Astrocyte of the cerebellum (primary cell): ENCODE data around the gene SH3D21.

Source experiments
- DNase-seq: peaks from one replicate; pipeline ENCODE4 v3.0.0-alpha.2; 2011; ENCODE audit warnings: low read depth
- H3K4me3 ChIP-seq: 2 replicates; pipeline ENCODE4 v1.5.1; 2011; ENCODE audit warnings: mild to moderate bottlenecking, low read depth, low read length, moderate library complexity
- in situ Hi-C: cut with HindIII; loops from 2 replicates; pipeline ENCODE4 v1.10.0; 2017; ENCODE audit warnings: low sequenced_read_pairs
- TF ChIP-seq, protein P1 (sequence below): IDR thresholded peaks from 2 replicates; pipeline ENCODE4 v1.5.1; 2012; ENCODE audit warnings: low read length, low read depth, moderate library complexity, mild to moderate bottlenecking; ENCODE audit errors: missing control alignments

SH3D21 gene

DNA sequence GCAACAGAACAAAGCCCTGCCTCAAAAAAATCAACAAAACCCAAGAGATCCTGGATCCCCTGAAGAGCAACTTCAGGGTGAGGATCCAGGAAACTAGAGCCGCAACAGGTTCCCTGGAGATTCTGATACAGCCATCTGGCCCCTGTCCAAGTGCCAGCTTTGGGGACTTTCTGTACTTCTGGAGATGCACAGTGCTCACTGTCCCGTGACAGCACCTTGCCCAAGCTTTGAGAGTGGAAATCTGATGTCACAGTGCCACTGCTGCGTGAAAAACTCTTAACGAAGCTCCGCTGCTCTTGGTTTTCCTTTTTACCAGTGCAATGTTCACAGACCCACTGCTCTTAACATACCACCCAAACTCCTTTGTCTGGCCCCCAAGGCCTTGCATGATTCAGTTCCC is 53.2 kb downstream of the SH3D21 start:
- TF ChIP-seq, protein P1, sequence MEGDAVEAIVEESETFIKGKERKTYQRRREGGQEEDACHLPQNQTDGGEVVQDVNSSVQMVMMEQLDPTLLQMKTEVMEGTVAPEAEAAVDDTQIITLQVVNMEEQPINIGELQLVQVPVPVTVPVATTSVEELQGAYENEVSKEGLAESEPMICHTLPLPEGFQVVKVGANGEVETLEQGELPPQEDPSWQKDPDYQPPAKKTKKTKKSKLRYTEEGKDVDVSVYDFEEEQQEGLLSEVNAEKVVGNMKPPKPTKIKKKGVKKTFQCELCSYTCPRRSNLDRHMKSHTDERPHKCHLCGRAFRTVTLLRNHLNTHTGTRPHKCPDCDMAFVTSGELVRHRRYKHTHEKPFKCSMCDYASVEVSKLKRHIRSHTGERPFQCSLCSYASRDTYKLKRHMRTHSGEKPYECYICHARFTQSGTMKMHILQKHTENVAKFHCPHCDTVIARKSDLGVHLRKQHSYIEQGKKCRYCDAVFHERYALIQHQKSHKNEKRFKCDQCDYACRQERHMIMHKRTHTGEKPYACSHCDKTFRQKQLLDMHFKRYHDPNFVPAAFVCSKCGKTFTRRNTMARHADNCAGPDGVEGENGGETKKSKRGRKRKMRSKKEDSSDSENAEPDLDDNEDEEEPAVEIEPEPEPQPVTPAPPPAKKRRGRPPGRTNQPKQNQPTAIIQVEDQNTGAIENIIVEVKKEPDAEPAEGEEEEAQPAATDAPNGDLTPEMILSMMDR, result no peak
- no peak for DNase-seq
- in situ Hi-C loops, result no loop called here
- H3K4me3 ChIP-seq, result no peak overlapping the region

DNA sequence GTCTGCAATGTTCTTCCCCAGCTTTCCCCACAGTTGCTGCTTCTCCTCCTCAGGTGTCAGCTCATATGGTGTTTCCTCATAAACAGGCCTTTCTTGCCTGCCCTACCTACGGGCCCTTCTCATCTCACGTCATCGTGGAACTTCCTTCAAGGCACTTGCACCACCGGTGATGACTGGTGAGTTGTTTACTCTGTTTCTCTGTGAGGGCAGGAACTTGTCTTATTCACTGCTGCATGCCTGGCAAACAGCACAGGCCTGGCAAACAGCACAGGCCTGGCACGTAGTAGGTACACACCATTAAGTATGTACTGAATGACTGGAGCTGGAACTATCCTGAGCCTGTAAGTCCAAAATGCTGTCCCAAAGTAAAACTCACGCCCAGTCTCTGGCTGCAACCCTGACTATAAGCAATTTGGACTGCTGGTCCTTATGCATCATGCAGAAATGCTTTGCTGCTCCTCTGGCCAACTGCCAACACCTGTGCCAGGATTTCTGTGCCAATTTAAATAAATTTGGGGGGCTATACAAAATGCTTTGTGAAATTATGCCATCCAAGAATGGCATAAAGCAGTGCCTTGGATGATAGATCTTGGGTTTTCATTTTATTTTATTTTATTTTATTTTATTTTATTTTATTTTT is 53.9 kb downstream of the SH3D21 start:
- no peak for DNase-seq
- no peak overlapping the region for H3K4me3 ChIP-seq
- in situ Hi-C loops, result no loop called here
- TF ChIP-seq, protein P1, result no peak

DNA sequence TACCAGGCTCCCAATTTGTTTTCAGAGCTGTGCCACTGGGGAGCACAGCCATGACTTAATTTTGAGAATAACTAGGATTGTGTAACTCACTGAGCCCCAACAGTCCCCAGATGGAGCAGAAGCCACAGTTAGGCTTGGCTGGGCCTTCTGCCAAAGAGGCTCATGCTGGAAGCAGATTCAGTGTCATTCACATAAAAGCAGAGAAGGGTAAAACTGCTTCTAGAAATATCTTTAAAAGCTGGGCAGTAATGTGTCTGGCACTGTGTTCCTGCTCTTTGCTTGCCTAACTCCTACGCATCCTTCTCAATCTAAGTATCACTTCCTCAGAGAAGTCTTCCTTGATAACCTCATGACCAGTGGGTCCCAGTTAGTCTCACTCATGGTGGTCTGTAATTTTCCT is 59.2 kb downstream of the SH3D21 start:
- TF ChIP-seq, protein P1, result no peak
- no peak for DNase-seq
- in situ Hi-C loops, result no loop called here
- H3K4me3 ChIP-seq, result no peak overlapping the region

DNA sequence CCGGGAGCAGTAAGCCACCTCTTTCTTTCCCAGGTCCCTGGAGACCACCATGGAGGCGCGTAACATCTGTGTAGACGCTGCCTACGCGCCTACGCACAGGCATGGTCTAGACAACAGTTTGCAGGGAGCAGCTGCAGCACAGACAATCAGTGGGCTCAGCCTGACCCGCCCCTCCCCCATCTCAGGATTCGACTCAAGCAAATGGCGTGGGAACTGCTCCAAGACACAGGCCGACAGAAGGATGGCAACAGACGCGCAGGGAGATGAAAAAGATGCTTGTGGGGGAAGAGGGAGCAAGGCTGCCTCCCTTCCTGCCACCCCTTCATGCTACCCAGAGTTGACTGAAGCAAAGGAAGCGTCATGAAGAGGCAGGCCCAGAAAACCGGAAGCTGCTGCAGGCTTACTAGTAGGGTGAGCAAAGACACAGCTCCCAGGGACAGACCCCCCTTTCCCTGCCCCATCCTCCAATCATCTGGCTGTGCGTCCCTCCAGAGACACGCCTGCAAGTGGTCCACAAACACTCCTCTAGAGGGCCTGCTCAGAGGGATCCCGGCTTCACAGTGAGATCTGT is 60.0 kb downstream of the SH3D21 start:
- no peak for DNase-seq
- no peak overlapping the region for H3K4me3 ChIP-seq
- in situ Hi-C loops, result no loop called here
- TF ChIP-seq, protein P1, result peak; percentile 21

DNA sequence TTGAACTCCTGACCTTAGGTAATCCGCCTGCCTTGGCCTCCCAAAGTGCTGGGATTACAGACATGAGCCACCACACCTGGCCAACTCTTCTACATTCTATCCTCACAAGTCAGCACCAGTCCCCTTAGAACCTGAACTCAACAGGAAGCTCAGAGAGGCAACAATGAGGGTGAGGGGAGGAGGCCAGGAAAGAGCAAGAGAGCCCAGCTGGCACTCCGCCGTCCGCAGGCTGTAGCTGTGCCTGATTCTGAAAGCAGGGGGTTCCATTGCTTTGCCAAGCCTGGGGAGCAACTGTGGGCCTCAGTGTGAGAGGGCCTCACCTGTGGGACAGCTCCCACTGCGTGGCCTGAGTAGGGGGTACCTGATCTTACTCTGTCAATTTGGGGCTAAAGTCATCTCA is 60.9 kb downstream of the SH3D21 start:
- DNase-seq, result no peak
- TF ChIP-seq, protein P1, result no peak
- no peak overlapping the region for H3K4me3 ChIP-seq
- in situ Hi-C loops, result no loop called here

DNA sequence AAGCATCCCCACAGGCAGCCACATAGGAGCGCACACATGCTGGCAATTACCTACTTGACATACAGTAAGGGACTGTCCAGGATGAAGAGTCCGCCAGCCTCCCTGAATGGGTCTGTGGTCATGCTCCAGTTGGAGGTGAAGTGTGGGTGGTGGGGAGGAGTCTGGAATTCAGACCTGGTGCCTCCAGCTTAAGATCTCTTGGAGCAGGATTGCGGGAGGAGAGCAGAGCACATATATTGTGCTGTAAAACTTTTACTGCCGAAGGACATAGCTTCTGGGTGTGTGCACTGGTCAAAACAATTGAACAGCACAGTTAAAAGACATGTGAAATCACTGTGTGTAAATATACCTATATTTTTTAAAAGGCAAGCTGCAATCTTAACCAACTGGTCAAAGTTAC is 61.6 kb downstream of the SH3D21 start:
- TF ChIP-seq, protein P1, result no peak
- in situ Hi-C loops, result no loop called here
- DNase-seq, result no peak
- no peak overlapping the region for H3K4me3 ChIP-seq
